K562 (cell line): Measurements from ENCODE around the gene ATP6V1F. TPM values are rescaled to one million over a fixed set of nuclear protein-coding genes. Genes with fewer than 3 reads are reported as not detected.
A peak's percentile ranks its signal among the peaks of the same experiment; 100 is the strongest.

Experiments used
- ATAC-seq: fragments of 200-7000 bp; cut with Tn5 transposase; 3 replicates; pipeline ENCODE4 v1.9.1; 2020; ENCODE audit warnings: moderate library complexity
- BruUV-seq: library from RNA; stranded (reverse); fragments of 400-500 nt; replicated peaks from 2 replicates; lab custom pipeline; 2021; lab: Mats Ljungman, UMichigan
- CTCF ChIA-PET: fragments of 300-600 bp; formaldehyde crosslinking; extraction: SDS; loops from one replicate; lab custom pipeline; 2021; ENCODE audit warnings: low intra/inter-chr PET ratio; lab: Yijun Ruan, JAX
- POLR2A ChIA-PET: fragments of 300-600, 350-650 bp; sonication (Branson Sonifier 250); formaldehyde crosslinking; extraction: SDS; loops from one replicate; lab custom pipeline; 2021; ENCODE audit warnings: antibody characterized with exemption, inconsistent platforms; lab: Yijun Ruan, JAX
- DNase-seq, 4 experiments: peaks; one replicate each; pipeline versions ENCODE4 v3.0.0 to v3.0.0-alpha.2; 2011 to 2018; ENCODE audit warnings: low spot score in 3 of 4, mixed read lengths in 3 of 4; ENCODE audit errors: extremely low read depth in 1 of 4
- FAIRE-seq: peaks from 2 replicates; lab custom pipeline; 2011; peaks lifted over from hg19 to GRCh38; lab: Jason Lieb, UNC
- H2AFZ ChIP-seq: 2 replicates; pipeline ENCODE4 v1.6.0; 2011; ENCODE audit warnings: low read depth, low read length, control low read depth, inconsistent platforms
- H3K27ac ChIP-seq: fragments of 200-600 bp; 3 replicates; pipeline ENCODE4 v1.8.0; 2011; ENCODE audit warnings: low read depth, mild to moderate bottlenecking, control low read depth, inconsistent platforms, low read length, moderate library complexity, mixed read lengths; ENCODE audit errors: extremely low read depth
- H3K27me3 ChIP-seq, 2 experiments: fragments of 300-600 bp in 1 of 2; 2 replicates in 1 of 2; 3 replicates in 1 of 2; pipeline versions ENCODE4 v1.6.0 to v1.8.0; 2011; ENCODE audit warnings: inconsistent platforms in 2 of 2, low read length in 2 of 2, mild to moderate bottlenecking in 1 of 2, mixed read lengths in 1 of 2, moderate library complexity in 1 of 2; ENCODE audit not compliant: control insufficient read depth in 2 of 2, insufficient read depth in 2 of 2
- H3K36me3 ChIP-seq: fragments of 300-600 bp; 3 replicates; pipeline ENCODE4 v1.8.0; 2011; ENCODE audit warnings: mild to moderate bottlenecking, low read length, inconsistent platforms; ENCODE audit not compliant: control insufficient read depth, insufficient read depth
- H3K4me1 ChIP-seq, 2 experiments: fragments of 200-600 bp in 1 of 2; replicated peaks in 1 of 2; 2 replicates in 1 of 2; 3 replicates in 1 of 2; pipeline versions ENCODE4 v1.5.1 to v1.8.0; 2011; ENCODE audit warnings: inconsistent platforms in 2 of 2, low read length in 2 of 2, mild to moderate bottlenecking in 1 of 2, mixed read lengths in 1 of 2, moderate library complexity in 1 of 2; ENCODE audit not compliant: control insufficient read depth in 2 of 2, insufficient read depth in 2 of 2
- H3K4me2 ChIP-seq: 2 replicates; pipeline ENCODE4 v1.6.1; 2011; ENCODE audit warnings: low read length, control low read depth, inconsistent platforms, mixed read lengths; ENCODE audit not compliant: insufficient read depth
- H3K4me3 ChIP-seq: fragments of 200-600 bp; sonication (generic), shearing (Covaris generic); 2 replicates; pipeline ENCODE4 v1.5.1; 2016; ENCODE audit warnings: control low read depth, inconsistent platforms
- H3K79me2 ChIP-seq: fragments of 200-600 bp; 3 replicates; pipeline ENCODE4 v1.8.0; 2011; ENCODE audit warnings: low read length, inconsistent platforms; ENCODE audit not compliant: control insufficient read depth, insufficient read depth
- H3K9ac ChIP-seq, 2 experiments: 2 replicates each; pipeline versions ENCODE4 v1.6.0 to v1.6.1; 2011; ENCODE audit warnings: low read depth in 2 of 2, low read length in 2 of 2, control low read depth in 1 of 2, inconsistent platforms in 1 of 2, mild to moderate bottlenecking in 1 of 2, mixed read lengths in 1 of 2; ENCODE audit not compliant: insufficient read depth in 1 of 2
- H3K9me1 ChIP-seq: one replicate; pipeline ENCODE4 v1.6.0; 2011; ENCODE audit warnings: inconsistent platforms, mild to moderate bottlenecking, low read length, moderate library complexity; ENCODE audit not compliant: control insufficient read depth, insufficient read depth
- H3K9me3 ChIP-seq: replicated peaks from 2 replicates; pipeline ENCODE4 v1.5.1; 2011; ENCODE audit warnings: low read depth, low read length, inconsistent platforms; ENCODE audit not compliant: control insufficient read depth, insufficient read depth
- H4K20me1 ChIP-seq: replicated peaks from 2 replicates; pipeline ENCODE4 v1.6.1; 2011; ENCODE audit warnings: low read length, inconsistent platforms, mixed read lengths; ENCODE audit not compliant: control insufficient read depth, insufficient read depth
- ARID3A ChIP-seq: IDR thresholded peaks from 2 replicates; pipeline ENCODE4 v1.6.1; 2012; ENCODE audit warnings: low read depth, low read length, improper control_type of control experiment, borderline replicate concordance
- DLX4 ChIP-seq: fragments of 250-450 bp; sonication (Bioruptor Pico); IDR thresholded peaks from 2 replicates; pipeline ENCODE4 v1.6.1; 2021; ENCODE audit warnings: mild to moderate bottlenecking
- IRF1 ChIP-seq: sonication (generic); formaldehyde crosslinking; IDR thresholded peaks from 2 replicates; pipeline ENCODE4 v1.8.0; 2022; ENCODE audit warnings: missing genetic modification reagents, mild to moderate bottlenecking, borderline replicate concordance
- MYNN ChIP-seq, 2 experiments: sonication (generic); formaldehyde crosslinking in 1 of 2; IDR thresholded peaks; 2 replicates each; pipeline versions ENCODE4 v1.5.0 to v1.6.1; 2016 to 2020; ENCODE audit warnings: antibody characterized with exemption in 1 of 2, missing genetic modification reagents in 1 of 2
- POLR2A ChIP-seq: fragments of 450-650 bp; conservative IDR thresholded peaks from 2 replicates; pipeline ENCODE4 v1.6.1; 2016
- RFX1 ChIP-seq: fragments of 450-650 bp; IDR thresholded peaks from 2 replicates; pipeline ENCODE4 v1.6.1; 2016; ENCODE audit warnings: mild to moderate bottlenecking, moderate library complexity
- SLC30A9 ChIP-seq: fragments of 250-450 bp; sonication (Bioruptor Pico); IDR thresholded peaks from 2 replicates; pipeline ENCODE4 v1.8.0; 2022; ENCODE audit warnings: mild to moderate bottlenecking, moderate library complexity
- ZNF146 ChIP-seq: IDR thresholded peaks from one replicate; pipeline ENCODE4 v1.6.1; 2018; ENCODE audit warnings: missing compliant biosample characterization; ENCODE audit not compliant: unreplicated experiment
- WGBS: fragments of 100-300 bp; shearing (Covaris generic); methylation state at CpG from one replicate; pipeline ENCODE4 v1.1.6; 2016; ENCODE audit warnings: low coverage, mixed read lengths; ENCODE audit not compliant: insufficient coverage; ENCODE audit errors: missing lambda C conversion rate; 5-methylcytosine and 5-hydroxymethylcytosine counted together
- in situ Hi-C: fragments of 300-500 bp; cut with MboI; formaldehyde crosslinking; loops from 4 replicates; pipeline ENCODE4 v1.15.0; 2018; ENCODE audit warnings: inconsistent platforms, mixed read lengths
- intact Hi-C: fragments of 100-400 bp; cut with micrococcal nuclease; formaldehyde crosslinking; loops from 2 replicates; pipeline ENCODE4 v1.14.2; 2022
- polyA plus RNA-seq, 8 experiments: library from polyadenylated mRNA; depleted of rRNA in 4 of 8; stranded (reverse) in 5 of 8; unstranded in 3 of 8; fragments of >200 nt; fragmentation: Nextera tagmentation in 2 of 8; fragmentation: Illumina TruSeq in 1 of 8; extraction: Ambion mirVana in 2 of 8; extraction: Trizol in 1 of 8; gene quantifications; 2 replicates each; pipeline versions ENCODE4 v1.2.1 to v1.2.3, GENCODE V29; 2011 to 2014; ENCODE audit warnings: inconsistent platforms in 1 of 8, missing spikeins in 1 of 8
- total RNA-seq, 7 experiments: library from RNA; depleted of rRNA in 6 of 7; stranded (reverse); fragments of >200 nt in 6 of 7; fragmentation: Illumina TruSeq in 2 of 7; extraction: Trizol in 2 of 7; gene quantifications; 2 replicates each; pipeline versions ENCODE4 v1.2.1 to v1.2.3, GENCODE V29; 2011 to 2021; ENCODE audit warnings: low replicate concordance in 1 of 7

ATP6V1F gene
- total and polyA plus RNA-seq, 9 of the 15 experiments (the other 6 are each of a cell fraction or from before 2014, with no cell fraction given), result 206 to 1,123 (median 542) TPM

GRCh38 chr7:128865996-128866877 lies 3.6 kb downstream of the ATP6V1F start (continued):
- TF ChIP-seq MYNN (IDR thresholded peaks at IDR 0.05) (no peak), MYNN (CRISPR knock-in tag; IDR thresholded peaks at IDR 0.05) (no peak)
- TF ChIP-seq, all 486 proteins: peak for 2

GRCh38 chr7:128867241-128867640 lies 4.6 kb downstream of the ATP6V1F start:
- TF ChIP-seq SLC30A9 (CRISPR knock-in tag) (no peak), POLR2A (0 out of 2 replicates have a peak, but pooled peaks have one; percentile 23), ZNF146 (no peak), ARID3A (no peak), DLX4 (CRISPR knock-in tag) (no peak), RFX1 (no peak), IRF1 (CRISPR knock-in tag) (no peak)
- TF ChIP-seq, all 486 proteins: peak for 1
- FAIRE-seq (no peak), DNase-seq (no peak), ATAC-seq (no peak)
- POLR2A ChIA-PET, result interaction anchor here (1.3 to 1.6 kb wide), 2 partner anchors 8 to 78 kb away, joined by 4 to 9 read pairs; no protein-coding TSS in a partner anchor
- Histone ChIP-seq H3K9ac (no peak overlapping the region), H3K4me3 (no peak overlapping the region), H3K4me1 (peaks cover 2 to 32% of the 10 kb centered on the region in 2 experiments), H2AFZ (no peak overlapping the region), H3K4me2 (no peak overlapping the region), H3K9me1 (no peaks in the 10 kb centered on the region), H3K27ac (no peak overlapping the region), H3K79me2 (peaks cover 44% of the 10 kb centered on the region), H3K9me3 (no peaks in the 10 kb centered on the region), H3K27me3 (no peaks in the 10 kb centered on the region), H4K20me1 (no peaks in the 10 kb centered on the region; the same call in 1 of the 2 replicates), H3K36me3 (peaks cover 45% of the 10 kb centered on the region)
- BruUV-seq, result no TSS peak
- CTCF ChIA-PET, result no interaction called here
- in situ Hi-C loops (no loop called here), intact Hi-C loops (no loop called here)
- 86% methylated on average over 4 of the region's 4 CpGs for WGBS
